ENCODE results near the gene GAS2L2.

Gene GAS2L2

DNA sequence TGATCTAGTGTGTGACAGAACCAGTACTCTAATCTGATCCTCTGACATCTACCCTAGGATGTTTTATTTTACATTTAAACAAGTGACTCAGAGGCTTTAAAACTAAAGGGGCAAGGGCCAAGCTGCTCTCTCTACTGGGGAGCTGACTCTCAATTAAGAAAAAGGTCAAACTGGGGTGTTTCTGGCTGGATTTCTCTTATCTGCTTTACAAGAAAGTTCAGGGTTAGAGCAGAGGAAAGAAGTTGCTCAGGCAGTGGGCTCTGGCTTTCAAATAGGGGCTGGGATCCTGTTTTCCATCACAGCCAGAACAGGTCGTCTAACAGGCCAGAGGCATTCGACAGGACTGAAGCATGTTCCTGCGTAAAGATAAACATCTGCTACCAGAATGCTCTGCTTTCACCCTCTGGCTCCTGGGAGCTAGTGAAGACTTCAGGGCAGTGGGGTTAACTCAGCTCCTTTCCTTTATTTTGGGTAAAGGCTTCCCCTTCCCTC lies 33.9 kb upstream of the GAS2L2 start:
- DNase-seq: no peak
- Mint-ChIP-seq H3K9me3 (no peaks in the 10 kb centered on the region), H3K27me3 (peaks cover 26 to 31% of the 10 kb centered on the region in 2 donors), H3K27ac (no peak overlapping the region), H3K36me3 (ENCODE audit: insufficient read depth) (no peaks in the 10 kb centered on the region), H3K4me1 (ENCODE audit: low read depth in 2 of 2) (no peaks in the 10 kb centered on the region), H3K4me3 (no peak overlapping the region)
- no peak for ATAC-seq (replicated peaks)

DNA sequence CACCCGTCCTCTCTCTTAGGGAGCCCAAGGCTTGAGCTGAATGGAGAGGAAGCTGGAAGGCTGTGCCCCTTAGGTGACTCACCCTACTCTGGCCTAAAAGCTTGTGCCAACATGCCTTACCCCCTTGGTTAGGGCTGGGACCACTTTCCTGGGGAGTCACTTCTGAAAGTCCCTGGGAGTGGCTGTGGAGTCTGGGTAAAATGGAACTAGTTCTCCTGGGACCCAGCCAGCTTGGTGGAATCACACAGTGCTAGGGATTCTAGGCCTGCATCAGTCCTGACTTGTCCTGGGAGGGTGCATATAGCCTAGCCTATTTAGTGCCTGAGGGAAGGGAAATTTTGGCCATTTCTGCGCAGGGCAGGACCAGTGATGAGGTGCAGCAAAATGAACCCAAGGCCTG lies 31.9 kb upstream of the GAS2L2 start:
- Mint-ChIP-seq H3K27me3 (peaks cover 21 to 42% of the 10 kb centered on the region in 2 donors), H3K4me3 (no peak overlapping the region), H3K36me3 (ENCODE audit: insufficient read depth) (no peaks in the 10 kb centered on the region), H3K4me1 (ENCODE audit: low read depth in 2 of 2) (no peaks in the 10 kb centered on the region), H3K9me3 (no peaks in the 10 kb centered on the region), H3K27ac (no peak overlapping the region)
- ATAC-seq (replicated peaks) (no peak), DNase-seq (no peak)

DNA sequence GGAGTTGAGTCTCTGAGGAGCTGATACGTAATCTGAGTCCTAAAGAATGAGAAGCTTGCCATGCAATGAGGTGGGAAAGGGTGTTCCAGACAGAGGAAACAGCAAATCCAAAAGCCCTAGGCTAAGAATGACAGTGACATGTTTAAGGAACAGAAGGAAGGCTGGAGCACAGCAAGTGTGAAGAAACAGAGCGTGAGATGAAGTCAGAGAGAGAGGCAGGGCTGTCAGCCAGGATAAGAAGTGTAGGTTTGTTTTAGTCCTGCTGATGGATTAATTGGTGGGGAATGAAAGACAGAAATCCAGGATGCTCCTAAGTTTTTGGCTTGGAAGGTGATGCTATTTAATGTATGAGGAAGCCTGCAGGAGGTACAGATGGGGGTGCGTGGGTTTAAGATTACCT lies 27.9 kb upstream of the GAS2L2 start:
- Mint-ChIP-seq H3K36me3 (ENCODE audit: insufficient read depth) (no peaks in the 10 kb centered on the region), H3K27me3 (peaks cover 26 to 37% of the 10 kb centered on the region in 2 donors), H3K9me3 (no peaks in the 10 kb centered on the region), H3K4me3 (no peak overlapping the region), H3K27ac (no peak overlapping the region), H3K4me1 (ENCODE audit: low read depth in 2 of 2) (no peaks in the 10 kb centered on the region)
- ATAC-seq (replicated peaks) (no peak), DNase-seq (no peak)

DNA sequence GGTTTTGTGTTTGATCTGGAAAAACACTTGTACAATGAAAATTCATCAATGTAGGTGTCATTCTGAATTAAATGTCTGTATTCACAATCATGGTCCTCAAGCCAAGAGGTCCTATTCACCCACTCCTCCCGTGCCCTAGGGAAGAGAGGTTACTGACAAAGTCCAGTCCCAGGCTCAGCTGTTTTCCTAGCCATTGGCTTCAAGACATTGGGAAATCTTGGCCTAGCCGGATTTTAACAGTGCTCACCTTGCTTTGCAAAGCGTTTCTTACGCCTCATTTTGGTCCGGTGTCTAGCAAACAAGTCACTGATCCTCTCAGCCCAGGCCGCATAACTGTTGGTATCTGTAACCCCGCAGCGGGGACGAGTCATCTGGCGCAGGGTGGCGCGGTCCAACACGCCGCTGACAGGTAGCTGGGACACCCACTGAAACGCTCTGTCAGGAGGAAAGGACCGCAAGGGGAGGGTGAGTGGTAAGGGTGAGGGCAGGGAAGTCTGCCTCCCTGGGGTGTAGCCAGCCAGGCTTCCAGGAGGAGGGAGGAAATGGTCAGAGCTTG lies 25.7 kb upstream of the GAS2L2 start:
- Mint-ChIP-seq H3K36me3 (ENCODE audit: insufficient read depth) (no peaks in the 10 kb centered on the region), H3K27me3 (peaks cover 37 to 43% of the 10 kb centered on the region in 2 donors), H3K4me1 (ENCODE audit: low read depth in 2 of 2) (no peaks in the 10 kb centered on the region)

DNA sequence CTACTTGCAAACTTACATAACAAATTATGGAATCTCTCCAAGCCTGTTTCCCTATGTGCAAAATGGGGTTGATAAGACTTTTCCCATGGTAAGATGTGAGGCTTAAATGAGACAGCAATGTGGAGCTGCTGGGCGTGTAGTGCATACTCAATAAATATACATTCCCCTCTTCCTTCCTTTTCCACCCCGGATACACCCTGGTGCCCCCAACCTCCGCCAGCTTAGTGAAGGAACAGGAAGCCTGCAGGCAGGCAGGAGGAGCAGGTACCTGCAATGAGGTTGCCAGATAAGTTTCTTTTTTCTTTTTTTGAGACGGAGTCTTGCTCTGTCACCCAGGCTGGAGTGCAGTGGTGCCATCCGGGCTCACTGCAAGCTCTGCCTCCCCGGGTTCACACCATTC lies 22.5 kb upstream of the GAS2L2 start:
- no peak overlapping the region for H3K27ac Mint-ChIP-seq
- DNase-seq (no peak), ATAC-seq (replicated peaks) (no peak)
- H3K4me3 Mint-ChIP-seq: no peak overlapping the region
- H3K9me3 Mint-ChIP-seq: no peaks in the 10 kb centered on the region
- peaks cover 28 to 58% of the 10 kb centered on the region in 2 donors for H3K27me3 Mint-ChIP-seq
- no peaks in the 10 kb centered on the region for H3K36me3 Mint-ChIP-seq (ENCODE audit: insufficient read depth)
- no peaks in the 10 kb centered on the region for H3K4me1 Mint-ChIP-seq (ENCODE audit: low read depth in 2 of 2)

More for the DNA sequence above, 25.7 kb upstream of the GAS2L2 start:
- ATAC-seq (replicated peaks) (no peak), DNase-seq (no peak)
- H3K4me3 Mint-ChIP-seq: no peak overlapping the region
- H3K9me3 Mint-ChIP-seq: no peaks in the 10 kb centered on the region
- no peak overlapping the region for H3K27ac Mint-ChIP-seq

DNA sequence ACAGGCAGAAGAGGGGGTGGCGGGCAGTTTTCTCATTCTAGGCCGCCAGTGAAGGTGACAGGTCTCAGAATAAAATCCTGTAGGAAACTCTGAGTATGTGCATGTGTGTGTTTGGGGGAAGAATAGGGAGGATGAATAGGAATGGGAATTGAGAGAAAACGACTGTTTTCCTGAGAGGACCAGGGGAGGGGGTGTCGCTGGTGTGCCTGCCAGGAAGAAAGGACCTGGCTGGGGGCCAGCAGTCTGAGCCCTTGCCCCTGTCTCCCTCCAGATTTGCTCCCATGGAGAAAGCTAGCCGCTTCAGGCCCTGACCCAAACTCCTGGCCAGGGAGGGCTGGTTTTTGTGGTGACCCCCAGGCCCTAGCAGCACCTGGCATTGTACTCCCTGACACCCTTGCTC lies 22.0 kb upstream of the GAS2L2 start:
- no peak overlapping the region for H3K4me3 Mint-ChIP-seq
- no peaks in the 10 kb centered on the region for H3K9me3 Mint-ChIP-seq
- ATAC-seq (replicated peaks) (no peak), DNase-seq (no peak)
- H3K27ac Mint-ChIP-seq: no peak overlapping the region
- no peaks in the 10 kb centered on the region for H3K4me1 Mint-ChIP-seq (ENCODE audit: low read depth in 2 of 2)
- peaks cover 28 to 58% of the 10 kb centered on the region in 2 donors for H3K27me3 Mint-ChIP-seq
- H3K36me3 Mint-ChIP-seq (ENCODE audit: insufficient read depth): no peaks in the 10 kb centered on the region

DNA sequence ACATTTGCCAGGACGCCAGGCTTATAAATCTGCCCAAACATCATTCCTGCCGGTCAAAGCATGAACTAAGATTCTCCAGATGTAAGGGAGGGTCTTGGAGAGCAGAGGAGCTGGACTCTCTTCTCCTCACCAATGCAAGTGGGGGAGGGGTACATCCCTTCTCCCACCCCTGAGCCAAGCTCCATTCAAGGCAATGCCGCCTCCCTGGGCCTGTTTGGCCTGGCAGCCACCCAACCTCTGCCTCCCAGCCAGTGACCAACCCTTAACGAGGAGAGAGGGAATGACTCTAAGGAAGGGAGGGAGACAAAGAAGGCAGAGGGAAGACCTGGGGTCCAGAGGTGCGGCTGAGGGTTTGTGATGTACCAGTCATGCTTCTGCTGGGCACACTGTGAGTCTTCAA lies 21.5 kb upstream of the GAS2L2 start:
- no peak for ATAC-seq (replicated peaks)
- H3K9me3 Mint-ChIP-seq: no peaks in the 10 kb centered on the region
- H3K27ac Mint-ChIP-seq: no peak overlapping the region
- no peaks in the 10 kb centered on the region for H3K36me3 Mint-ChIP-seq (ENCODE audit: insufficient read depth)
- H3K4me1 Mint-ChIP-seq (ENCODE audit: low read depth in 2 of 2): no peaks in the 10 kb centered on the region
- H3K27me3 Mint-ChIP-seq: peaks cover 28 to 61% of the 10 kb centered on the region in 2 donors
- H3K4me3 Mint-ChIP-seq: no peak overlapping the region
- no peak for DNase-seq

DNA sequence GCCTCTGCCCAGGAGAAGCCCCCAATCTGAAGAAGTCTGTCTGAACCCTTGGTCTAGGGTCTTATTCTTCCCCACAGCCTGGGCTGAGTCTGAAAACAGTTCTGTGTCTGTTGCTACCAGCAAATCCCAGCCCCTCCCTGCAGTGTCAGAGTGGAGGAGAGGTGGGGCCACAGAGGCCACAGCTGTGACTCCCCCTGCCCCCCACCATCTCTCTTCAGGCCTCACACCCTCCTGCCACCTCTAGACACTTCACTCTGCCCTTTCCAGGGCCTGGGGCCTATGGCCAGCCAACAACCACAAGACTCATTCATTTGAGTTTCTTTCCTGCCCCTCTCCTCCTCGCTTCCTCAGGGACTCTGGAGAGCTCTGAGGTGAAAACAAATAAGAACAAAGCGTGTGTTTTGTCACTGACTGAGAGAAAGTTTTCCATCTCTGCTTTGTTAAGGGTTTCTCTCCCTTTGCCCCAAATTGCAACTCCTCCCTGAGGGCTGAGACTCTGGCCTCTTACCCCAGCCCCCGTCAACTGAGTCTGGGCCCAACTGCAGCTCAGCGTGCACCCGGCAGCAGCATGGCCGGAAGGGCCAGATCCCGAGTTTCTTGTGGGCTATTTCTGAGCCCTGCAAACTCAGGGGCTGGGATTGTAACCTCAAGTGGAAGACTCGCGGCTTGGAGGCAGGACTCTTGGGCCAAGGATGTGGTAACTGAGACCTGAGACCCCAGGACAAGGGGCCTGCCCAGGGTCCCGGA lies 20.8 kb upstream of the GAS2L2 start:
- H3K4me1 Mint-ChIP-seq (ENCODE audit: low read depth in 2 of 2): no peaks in the 10 kb centered on the region
- DNase-seq: no peak
- H3K9me3 Mint-ChIP-seq: no peaks in the 10 kb centered on the region
- no peak overlapping the region for H3K27ac Mint-ChIP-seq
- H3K36me3 Mint-ChIP-seq (ENCODE audit: insufficient read depth): no peaks in the 10 kb centered on the region
- no peak overlapping the region for H3K4me3 Mint-ChIP-seq
- peaks cover 24 to 61% of the 10 kb centered on the region in 2 donors for H3K27me3 Mint-ChIP-seq
- ATAC-seq (replicated peaks): no peak

DNA sequence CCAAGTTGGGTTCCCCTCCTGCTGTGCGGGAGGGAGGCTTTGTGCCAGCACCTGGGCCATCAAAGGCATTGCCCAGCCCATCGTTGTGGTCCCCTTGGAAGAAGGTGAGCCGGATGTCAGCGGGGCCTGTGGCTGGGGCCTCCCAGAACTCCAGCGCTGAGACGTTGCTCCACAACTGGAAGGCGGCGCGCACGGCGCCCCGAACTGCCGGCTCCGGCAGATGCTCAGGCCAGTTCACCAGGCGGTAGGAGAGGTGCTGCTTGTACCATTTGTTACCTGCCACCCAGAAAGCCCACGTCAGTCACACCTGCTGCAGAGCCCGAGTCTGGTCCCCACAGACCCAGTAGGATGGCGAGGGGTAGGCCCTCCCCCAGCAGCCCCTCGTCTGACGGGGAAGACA lies 20.1 kb upstream of the GAS2L2 start:
- H3K4me1 Mint-ChIP-seq (ENCODE audit: low read depth in 2 of 2): no peaks in the 10 kb centered on the region
- DNase-seq: no peak
- no peaks in the 10 kb centered on the region for H3K9me3 Mint-ChIP-seq
- H3K36me3 Mint-ChIP-seq (ENCODE audit: insufficient read depth): no peaks in the 10 kb centered on the region
- H3K27ac Mint-ChIP-seq: no peak overlapping the region
- peaks cover 16 to 57% of the 10 kb centered on the region in 2 donors for H3K27me3 Mint-ChIP-seq
- ATAC-seq (replicated peaks): no peak
- H3K4me3 Mint-ChIP-seq: no peak overlapping the region

DNA sequence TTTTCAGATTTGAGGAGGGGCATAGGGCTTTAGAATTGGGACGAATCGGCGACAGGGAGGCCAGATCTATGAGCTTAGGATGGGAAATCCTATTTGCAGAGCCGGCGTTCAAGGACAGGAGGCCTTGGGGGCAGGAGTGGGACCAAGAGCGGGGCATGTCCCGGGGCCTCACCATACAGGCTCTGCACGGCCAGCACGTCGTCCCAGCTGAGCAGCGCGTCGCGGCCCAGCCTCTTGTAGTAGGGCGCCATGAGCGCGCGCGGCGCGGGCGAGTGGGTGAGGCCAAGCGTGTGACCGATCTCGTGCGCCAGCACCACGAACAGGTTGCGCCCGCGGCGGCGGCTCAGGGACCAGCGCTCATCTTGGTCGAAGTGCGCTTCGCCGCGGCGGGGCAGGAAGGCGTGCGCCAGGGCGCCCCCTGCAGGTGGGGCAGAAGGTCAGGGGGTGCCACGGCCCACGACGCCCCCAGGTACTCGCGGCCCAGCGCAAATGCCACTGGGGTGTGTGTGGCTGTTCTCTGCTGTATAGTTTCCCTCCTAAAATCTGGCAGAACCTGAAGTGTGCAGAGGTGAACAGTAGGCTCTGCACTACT lies 17.0 kb upstream of the GAS2L2 start:
- Mint-ChIP-seq H3K27ac (no peak overlapping the region), H3K27me3 (peaks cover 11 to 53% of the 10 kb centered on the region in 2 donors), H3K4me1 (ENCODE audit: low read depth in 2 of 2) (peaks cover 0 to 4% of the 10 kb centered on the region in 2 donors), H3K9me3 (no peaks in the 10 kb centered on the region), H3K4me3 (no peak overlapping the region), H3K36me3 (ENCODE audit: insufficient read depth) (no peaks in the 10 kb centered on the region)
- DNase-seq (no peak), ATAC-seq (replicated peaks) (no peak)

DNA sequence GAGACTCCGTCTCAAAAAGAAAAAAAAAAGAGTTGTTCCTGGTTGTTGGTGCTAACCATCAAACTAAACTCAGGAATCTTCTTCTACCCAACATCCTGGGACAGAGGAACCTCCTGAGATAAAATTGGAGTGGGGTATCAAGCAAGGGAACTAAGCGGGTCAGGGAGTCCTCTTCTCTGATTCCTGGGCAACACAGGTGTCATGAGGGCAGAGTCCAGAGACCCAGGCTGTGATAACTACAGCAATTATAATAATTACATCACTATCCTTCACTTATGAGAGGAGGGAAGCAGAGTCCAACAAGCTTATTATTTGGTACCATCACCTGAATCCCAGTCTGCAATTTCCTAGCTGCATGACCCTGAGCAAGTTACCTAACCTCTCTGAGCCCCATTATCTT lies 15.8 kb upstream of the GAS2L2 start:
- ATAC-seq (replicated peaks): no peak
- Mint-ChIP-seq H3K27me3 (peaks cover 11 to 41% of the 10 kb centered on the region in 2 donors), H3K36me3 (ENCODE audit: insufficient read depth) (no peaks in the 10 kb centered on the region), H3K9me3 (no peaks in the 10 kb centered on the region), H3K4me3 (no peak overlapping the region), H3K4me1 (ENCODE audit: low read depth in 2 of 2) (peaks cover 2 to 11% of the 10 kb centered on the region in 2 donors), H3K27ac (no peak overlapping the region)
- no peak for DNase-seq

DNA sequence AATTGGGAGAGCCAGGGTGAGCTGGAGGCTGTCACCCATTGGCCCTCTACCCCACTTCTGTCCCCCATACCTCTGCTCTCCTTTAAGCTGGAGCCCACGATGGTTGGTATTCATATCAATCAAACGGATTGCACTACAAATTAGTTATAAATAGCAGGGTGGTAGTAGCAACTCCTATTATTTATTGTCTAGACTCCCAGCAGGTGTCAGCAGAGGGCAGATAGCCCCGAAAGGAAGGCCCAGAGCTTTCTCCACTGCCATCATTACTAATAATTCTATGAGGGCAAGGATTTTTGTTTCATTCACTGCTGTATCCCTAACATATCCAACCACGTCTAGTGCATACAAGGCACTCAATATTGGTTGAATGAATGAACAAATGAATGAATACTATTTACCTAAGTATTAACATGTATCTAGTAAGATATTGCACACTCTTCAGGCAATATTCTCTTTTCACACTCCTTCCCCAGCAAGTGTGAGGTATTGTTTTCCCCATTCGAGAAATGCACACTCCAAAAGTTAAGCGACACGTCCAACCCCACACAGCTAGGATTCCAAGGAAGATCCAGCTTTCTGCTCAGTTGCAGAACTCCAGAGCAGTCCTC lies 14.0 kb upstream of the GAS2L2 start:
- peak in 1 of 3 experiments; percentile 25 for DNase-seq
- H3K27me3 Mint-ChIP-seq: peaks cover 2 to 24% of the 10 kb centered on the region in 2 donors
- no peaks in the 10 kb centered on the region for H3K36me3 Mint-ChIP-seq (ENCODE audit: insufficient read depth)
- no peak overlapping the region for H3K27ac Mint-ChIP-seq
- no peak overlapping the region for H3K4me3 Mint-ChIP-seq
- peaks cover 2 to 11% of the 10 kb centered on the region in 2 donors for H3K4me1 Mint-ChIP-seq (ENCODE audit: low read depth in 2 of 2)
- H3K9me3 Mint-ChIP-seq: no peaks in the 10 kb centered on the region
- ATAC-seq (replicated peaks): no peak

DNA sequence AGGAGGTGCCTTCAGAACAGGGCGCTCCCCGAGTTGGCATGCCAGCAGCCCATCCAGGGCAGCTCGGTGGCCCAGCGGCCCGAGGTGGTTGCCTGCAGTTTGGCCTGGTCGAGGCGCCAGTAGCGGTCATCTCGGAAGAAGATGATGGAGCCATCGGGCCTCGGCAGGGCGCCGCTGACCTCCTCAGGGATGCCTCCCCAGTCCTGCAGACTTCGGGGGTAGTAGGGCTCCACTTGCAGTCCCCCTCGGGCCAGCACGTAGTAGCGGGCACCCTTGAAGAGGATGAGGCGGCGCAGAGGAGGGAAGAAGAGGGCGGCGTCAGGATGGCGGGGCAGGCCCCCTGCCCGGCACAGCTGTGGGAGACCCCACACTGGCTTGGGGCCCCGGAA lies 13.4 kb upstream of the GAS2L2 start:
- peaks cover 0 to 19% of the 10 kb centered on the region in 2 donors for H3K27me3 Mint-ChIP-seq
- H3K27ac Mint-ChIP-seq: no peak overlapping the region
- no peak for DNase-seq
- peaks cover 2 to 11% of the 10 kb centered on the region in 2 donors for H3K4me1 Mint-ChIP-seq (ENCODE audit: low read depth in 2 of 2)
- no peak for ATAC-seq (replicated peaks)
- H3K36me3 Mint-ChIP-seq (ENCODE audit: insufficient read depth): no peaks in the 10 kb centered on the region
- no peak overlapping the region for H3K4me3 Mint-ChIP-seq
- no peaks in the 10 kb centered on the region for H3K9me3 Mint-ChIP-seq
